SK-N-SH (cell line): Measurements from ENCODE around the gene SLC13A2. TPM values are rescaled to one million over a fixed set of nuclear protein-coding genes. Genes with fewer than 3 reads are reported as not detected.

ENCODE experiments used
- CTCF ChIA-PET: fragments of 300-600, 350-600 bp; formaldehyde crosslinking; extraction: SDS; loops from one replicate; lab custom pipeline; 2021; lab: Yijun Ruan, JAX
- POLR2A ChIA-PET: fragments of 350-600 bp; sonication (Branson Sonifier 250); formaldehyde crosslinking; extraction: SDS; loops from one replicate; lab custom pipeline; 2020; ENCODE audit warnings: antibody characterized with exemption, inconsistent platforms; lab: Yijun Ruan, JAX
- DNase-seq: peaks from one replicate; pipeline ENCODE4 v3.0.0; 2012
- H2AFZ ChIP-seq: fragments of 200-600 bp; sonication (generic); 2 replicates; pipeline ENCODE4 v1.8.1; 2016; ENCODE audit warnings: antibody characterized with exemption, mild to moderate bottlenecking, low read depth
- H3F3A ChIP-seq: fragments of 200-600 bp; sonication (generic); replicated peaks from 2 replicates; pipeline ENCODE3; 2016; ENCODE audit warnings: antibody characterized with exemption, mild to moderate bottlenecking; ENCODE audit not compliant: insufficient read depth
- H3K27ac ChIP-seq, 2 experiments: fragments of 200-500 bp in 1 of 2; fragments of 200-600 bp in 1 of 2; sonication (Bioruptor generic) in 1 of 2; sonication (generic), shearing (Covaris generic) in 1 of 2; 2 replicates each; pipeline versions ENCODE4 v1.5.1 to v1.6.1; 2014 to 2016; ENCODE audit warnings: low read depth in 2 of 2, inconsistent platforms in 1 of 2, low read length in 1 of 2, mild to moderate bottlenecking in 1 of 2, mixed read lengths in 1 of 2
- H3K27me3 ChIP-seq: fragments of 200-600 bp; sonication (generic), shearing (Covaris generic); 2 replicates; pipeline ENCODE4 v1.6.1; 2016; ENCODE audit warnings: mixed run types; ENCODE audit not compliant: insufficient read depth
- H3K36me3 ChIP-seq, 2 experiments: fragments of 200-500 bp in 1 of 2; fragments of 200-600 bp in 1 of 2; sonication (Bioruptor generic) in 1 of 2; sonication (generic) in 1 of 2; replicated peaks in 1 of 2; 2 replicates each; pipeline versions ENCODE3 to v1.5.1; 2014 to 2016; ENCODE audit warnings: low read length in 1 of 2, mild to moderate bottlenecking in 1 of 2; ENCODE audit not compliant: insufficient read depth in 2 of 2, control insufficient read depth in 1 of 2
- H3K4me1 ChIP-seq, 2 experiments: fragments of 200-500 bp in 1 of 2; fragments of 200-600 bp in 1 of 2; sonication (Bioruptor generic) in 1 of 2; sonication (generic), shearing (Covaris generic) in 1 of 2; 2 replicates each; pipeline versions ENCODE4 v1.5.1 to v1.6.1; 2014 to 2016; ENCODE audit warnings: low read depth in 1 of 2, low read length in 1 of 2, mixed run types in 1 of 2; ENCODE audit not compliant: insufficient read depth in 2 of 2, control insufficient read depth in 1 of 2
- H3K4me2 ChIP-seq: fragments of 200-600 bp; sonication (generic), shearing (Covaris generic); 2 replicates; pipeline ENCODE4 v1.6.1; 2017; ENCODE audit warnings: mixed run types
- H3K4me3 ChIP-seq, 2 experiments: fragments of 200-500 bp in 1 of 2; fragments of 200-600 bp in 1 of 2; sonication (Bioruptor generic) in 1 of 2; sonication (generic), shearing (Covaris generic) in 1 of 2; 2 replicates each; pipeline versions ENCODE4 v1.5.1 to v1.8.1; 2014 to 2016; ENCODE audit warnings: low read depth in 2 of 2, inconsistent platforms in 1 of 2, low read length in 1 of 2, mild to moderate bottlenecking in 1 of 2, mixed read lengths in 1 of 2, moderate library complexity in 1 of 2
- H3K79me2 ChIP-seq: fragments of 200-600 bp; sonication (generic); 2 replicates; pipeline ENCODE4 v1.8.1; 2017; ENCODE audit warnings: mild to moderate bottlenecking; ENCODE audit not compliant: insufficient read depth
- H3K9ac ChIP-seq: fragments of 200-600 bp; sonication (generic); 2 replicates; pipeline ENCODE4 v1.6.1; 2017; ENCODE audit warnings: mixed run types
- H3K9me2 ChIP-seq: fragments of 200-600 bp; sonication (generic); 2 replicates; pipeline ENCODE4 v1.6.1; 2017; ENCODE audit warnings: mixed run types
- H3K9me3 ChIP-seq: fragments of 200-600 bp; sonication (generic); 2 replicates; pipeline ENCODE4 v1.6.1; 2017; ENCODE audit warnings: mixed run types, mild to moderate bottlenecking, moderate library complexity
- H4K20me1 ChIP-seq: fragments of 200-600 bp; sonication (generic); 2 replicates; pipeline ENCODE4 v1.6.1; 2017; ENCODE audit warnings: mild to moderate bottlenecking, mixed run types; ENCODE audit not compliant: insufficient read depth
- ELF1 ChIP-seq: IDR thresholded peaks from 2 replicates; pipeline ENCODE4 v1.4.0; 2012
- EZH2phosphoT487 ChIP-seq: fragments of 200-600 bp; sonication (generic); IDR thresholded peaks from 2 replicates; pipeline ENCODE4 v1.6.1; 2017; ENCODE audit warnings: low read depth, mixed run types, mild to moderate bottlenecking, antibody characterized with exemption, moderate library complexity, borderline replicate concordance
- FOXJ3 ChIP-seq: sonication (generic); formaldehyde crosslinking; IDR thresholded peaks from 2 replicates; pipeline ENCODE4 v1.5.1; 2020; ENCODE audit warnings: mild to moderate bottlenecking, missing genetic modification reagents
- GATA2 ChIP-seq: sonication (generic); formaldehyde crosslinking; IDR thresholded peaks from 2 replicates; pipeline ENCODE4 v1.5.0; 2020; ENCODE audit warnings: mild to moderate bottlenecking, missing genetic modification reagents
- NRF1 ChIP-seq: IDR thresholded peaks from 2 replicates; pipeline ENCODE4 v1.6.1; 2012; ENCODE audit warnings: low read depth, mild to moderate bottlenecking, low read length
- POLR2AphosphoS5 ChIP-seq: IDR thresholded peaks from 2 replicates; pipeline ENCODE4 v1.6.1; 2012; ENCODE audit warnings: low read depth, low read length
- RCOR1 ChIP-seq: fragments of 150-350 bp; IDR thresholded peaks from 2 replicates; pipeline ENCODE4 v1.6.1; 2017; ENCODE audit warnings: antibody characterized with exemption, low read length
- RXRA ChIP-seq: IDR thresholded peaks from 2 replicates; pipeline ENCODE4 v1.4.0; 2012; ENCODE audit warnings: low read depth, mild to moderate bottlenecking, borderline replicate concordance
- SIN3A ChIP-seq: IDR thresholded peaks from 2 replicates; pipeline ENCODE4 v1.6.1; 2012; ENCODE audit warnings: low read depth, mild to moderate bottlenecking, low read length, moderate library complexity, borderline replicate concordance
- TCF12 ChIP-seq: IDR thresholded peaks from 2 replicates; pipeline ENCODE4 v1.4.0; 2012
- YY1 ChIP-seq: IDR thresholded peaks from 2 replicates; pipeline ENCODE4 v1.4.0; 2012; ENCODE audit warnings: low read depth, mild to moderate bottlenecking
- WGBS: methylation state at CpG from one replicate; pipeline ENCODE4 v1.1.6; 2017; ENCODE audit warnings: low lambda C conversion rate; 5-methylcytosine and 5-hydroxymethylcytosine counted together
- polyA plus RNA-seq, 3 experiments: library from polyadenylated mRNA; depleted of rRNA; stranded (reverse); fragments of >200 nt; gene quantifications; 2 replicates each; pipeline ENCODE4 v1.2.3, GENCODE V29; 2012
- TF ChIP-seq, protein P1 (sequence below): IDR thresholded peaks from 2 replicates; pipeline ENCODE4 v1.4.0; 2012; ENCODE audit warnings: low read depth
- TF ChIP-seq, protein P2 (sequence below): IDR thresholded peaks from 2 replicates; pipeline ENCODE4 v1.4.0; 2012; ENCODE audit warnings: low read depth, borderline replicate concordance
- TF ChIP-seq, protein P3 (sequence below): fragments of 150-350 bp; IDR thresholded peaks from 2 replicates; pipeline ENCODE4 v1.6.1; 2017; ENCODE audit warnings: antibody characterized with exemption, low read length, low read depth, borderline replicate concordance
- TF ChIP-seq, protein P4 (sequence below): fragments of 200-600 bp; sonication (generic); IDR thresholded peaks from 2 replicates; pipeline ENCODE4 v1.6.1; 2017; ENCODE audit warnings: antibody characterized with exemption, mild to moderate bottlenecking, moderate library complexity

The SLC13A2 gene
- polyA plus RNA-seq, 1 of the 3 experiments (the other 2 are of a cell fraction), result not detected

DNA sequence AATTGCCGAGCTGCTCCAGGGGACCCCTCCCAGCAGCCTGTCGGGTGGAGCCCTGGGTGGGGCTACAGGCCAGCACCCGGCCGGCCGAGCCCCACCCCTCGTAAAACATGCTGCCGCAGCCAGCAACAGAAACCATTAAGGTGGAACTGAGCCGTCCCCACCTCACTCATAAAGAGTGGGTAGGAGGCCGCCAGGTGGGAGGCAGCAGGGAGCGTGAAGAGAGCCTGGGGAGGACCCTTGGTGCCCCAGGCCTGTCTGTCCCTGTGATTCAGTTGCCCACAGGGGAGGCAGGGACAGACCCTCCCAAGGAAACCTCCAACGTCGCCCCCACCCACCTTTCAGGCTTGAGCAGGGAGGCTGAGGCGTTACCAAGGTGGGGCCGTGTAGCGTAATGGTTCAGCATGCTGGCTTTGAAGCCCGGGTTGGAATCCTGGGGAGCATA is 41.1 kb downstream of the SLC13A2 start:
- Histone ChIP-seq H3K9me2 (no peaks in the 10 kb centered on the region), H3K4me2 (no peak overlapping the region), H3K4me3 (no peak overlapping the region)
- TF ChIP-seq ELF1 (no peak), YY1 (no peak), FOXJ3 (CRISPR knock-in tag) (no peak), GATA2 (CRISPR knock-in tag) (no peak), SIN3A (no peak)
- TF ChIP-seq, protein P1, sequence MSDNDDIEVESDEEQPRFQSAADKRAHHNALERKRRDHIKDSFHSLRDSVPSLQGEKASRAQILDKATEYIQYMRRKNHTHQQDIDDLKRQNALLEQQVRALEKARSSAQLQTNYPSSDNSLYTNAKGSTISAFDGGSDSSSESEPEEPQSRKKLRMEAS, result no peak
- TF ChIP-seq, all 33 proteins: peak for 0
- no peaks in the 10 kb centered on the region for H4K20me1 ChIP-seq
- POLR2A ChIA-PET, result no interaction called here
- H3K27me3 ChIP-seq, result peaks cover 38% of the 10 kb centered on the region
- no peak overlapping the region for H3K27ac ChIP-seq
- H3K9me3 ChIP-seq, result no peaks in the 10 kb centered on the region
- no peaks in the 10 kb centered on the region for H3K4me1 ChIP-seq
- no peaks in the 10 kb centered on the region for H3K79me2 ChIP-seq
- no peak overlapping the region for H3K9ac ChIP-seq
- CTCF ChIA-PET, result interaction anchor here (1.2 kb wide), 1 partner anchor 26 kb away, joined by 6 read pairs; no protein-coding TSS in a partner anchor
- DNase-seq, result no peak
- no peaks in the 10 kb centered on the region for H3K36me3 ChIP-seq
- H2AFZ ChIP-seq, result no peak overlapping the region
- no peaks in the 10 kb centered on the region for H3F3A ChIP-seq
- WGBS, result 34% methylated on average over 7 of the region's 16 CpGs

DNA sequence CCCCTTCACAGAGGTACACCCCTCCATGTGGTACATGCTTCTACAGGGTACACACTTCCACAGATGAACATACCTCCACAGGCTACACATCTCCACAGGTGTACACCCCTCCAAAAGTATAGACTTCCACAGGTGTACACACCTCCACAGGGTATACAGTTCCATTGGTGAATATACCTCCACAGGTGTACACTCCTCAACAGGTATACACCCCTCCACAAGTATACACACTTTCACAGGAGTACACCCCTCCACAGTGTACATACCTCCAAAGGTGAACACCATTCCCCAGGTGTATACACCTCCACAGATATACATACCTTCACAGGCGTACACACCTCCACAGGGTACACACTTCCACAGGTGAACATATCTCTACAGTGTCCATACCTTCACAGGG is 42.1 kb downstream of the SLC13A2 start:
- Histone ChIP-seq H3K27ac (no peak overlapping the region), H3K4me1 (no peaks in the 10 kb centered on the region), H3K9me2 (no peaks in the 10 kb centered on the region), H3K9ac (no peak overlapping the region), H3K36me3 (no peaks in the 10 kb centered on the region), H2AFZ (no peak overlapping the region), H4K20me1 (no peaks in the 10 kb centered on the region), H3K79me2 (no peaks in the 10 kb centered on the region), H3K27me3 (peaks cover 38% of the 10 kb centered on the region), H3K4me3 (no peak overlapping the region), H3K9me3 (no peaks in the 10 kb centered on the region), H3F3A (no peaks in the 10 kb centered on the region), H3K4me2 (no peak overlapping the region)
- TF ChIP-seq POLR2AphosphoS5, result no peak
- no peak for TF ChIP-seq EZH2phosphoT487
- TF ChIP-seq, protein P2, sequence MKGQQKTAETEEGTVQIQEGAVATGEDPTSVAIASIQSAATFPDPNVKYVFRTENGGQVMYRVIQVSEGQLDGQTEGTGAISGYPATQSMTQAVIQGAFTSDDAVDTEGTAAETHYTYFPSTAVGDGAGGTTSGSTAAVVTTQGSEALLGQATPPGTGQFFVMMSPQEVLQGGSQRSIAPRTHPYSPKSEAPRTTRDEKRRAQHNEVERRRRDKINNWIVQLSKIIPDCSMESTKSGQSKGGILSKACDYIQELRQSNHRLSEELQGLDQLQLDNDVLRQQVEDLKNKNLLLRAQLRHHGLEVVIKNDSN, result no peak
- TF ChIP-seq NRF1, result no peak
- no peak for TF ChIP-seq FOXJ3 (CRISPR knock-in tag)
- no peak for TF ChIP-seq GATA2 (CRISPR knock-in tag)
- TF ChIP-seq, protein P1, result no peak
- ChIA-PET POLR2A (no interaction called here), CTCF (no interaction called here)
- DNase-seq, result no peak
- WGBS, result 40% methylated on average over 1 of the region's 1 CpG

DNA sequence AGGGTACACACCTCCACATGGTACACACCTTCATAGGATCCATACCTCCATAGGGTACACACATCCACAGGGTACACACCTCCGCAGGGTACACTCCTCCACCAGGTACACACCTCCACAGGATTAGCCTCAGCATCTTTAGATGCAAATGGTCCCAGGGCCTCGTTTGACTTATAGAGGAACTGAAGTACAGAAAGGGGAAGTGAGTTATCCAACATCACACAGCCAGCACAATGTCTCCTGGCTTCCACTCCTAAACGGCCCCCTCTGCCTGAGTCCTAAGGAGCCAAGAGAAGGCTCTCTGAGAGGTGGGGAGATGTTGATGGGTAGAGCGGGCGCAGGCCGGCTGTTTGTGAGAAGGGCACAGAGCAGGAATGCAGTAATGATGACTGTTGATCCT is 44.7 kb downstream of the SLC13A2 start:
- Histone ChIP-seq H3K9ac (no peak overlapping the region), H3K4me1 (no peaks in the 10 kb centered on the region), H3K36me3 (no peaks in the 10 kb centered on the region), H3K27ac (no peak overlapping the region), H4K20me1 (no peaks in the 10 kb centered on the region), H2AFZ (no peak overlapping the region)
- ChIA-PET CTCF (no interaction called here), POLR2A (no interaction called here)
- DNase-seq, result no peak
- TF ChIP-seq NRF1 (no peak), RCOR1 (no peak), TCF12 (no peak), RXRA (no peak)
- TF ChIP-seq, protein P1, result no peak
- TF ChIP-seq, protein P3, sequence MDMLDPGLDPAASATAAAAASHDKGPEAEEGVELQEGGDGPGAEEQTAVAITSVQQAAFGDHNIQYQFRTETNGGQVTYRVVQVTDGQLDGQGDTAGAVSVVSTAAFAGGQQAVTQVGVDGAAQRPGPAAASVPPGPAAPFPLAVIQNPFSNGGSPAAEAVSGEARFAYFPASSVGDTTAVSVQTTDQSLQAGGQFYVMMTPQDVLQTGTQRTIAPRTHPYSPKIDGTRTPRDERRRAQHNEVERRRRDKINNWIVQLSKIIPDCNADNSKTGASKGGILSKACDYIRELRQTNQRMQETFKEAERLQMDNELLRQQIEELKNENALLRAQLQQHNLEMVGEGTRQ, result no peak
- TF ChIP-seq, protein P4, sequence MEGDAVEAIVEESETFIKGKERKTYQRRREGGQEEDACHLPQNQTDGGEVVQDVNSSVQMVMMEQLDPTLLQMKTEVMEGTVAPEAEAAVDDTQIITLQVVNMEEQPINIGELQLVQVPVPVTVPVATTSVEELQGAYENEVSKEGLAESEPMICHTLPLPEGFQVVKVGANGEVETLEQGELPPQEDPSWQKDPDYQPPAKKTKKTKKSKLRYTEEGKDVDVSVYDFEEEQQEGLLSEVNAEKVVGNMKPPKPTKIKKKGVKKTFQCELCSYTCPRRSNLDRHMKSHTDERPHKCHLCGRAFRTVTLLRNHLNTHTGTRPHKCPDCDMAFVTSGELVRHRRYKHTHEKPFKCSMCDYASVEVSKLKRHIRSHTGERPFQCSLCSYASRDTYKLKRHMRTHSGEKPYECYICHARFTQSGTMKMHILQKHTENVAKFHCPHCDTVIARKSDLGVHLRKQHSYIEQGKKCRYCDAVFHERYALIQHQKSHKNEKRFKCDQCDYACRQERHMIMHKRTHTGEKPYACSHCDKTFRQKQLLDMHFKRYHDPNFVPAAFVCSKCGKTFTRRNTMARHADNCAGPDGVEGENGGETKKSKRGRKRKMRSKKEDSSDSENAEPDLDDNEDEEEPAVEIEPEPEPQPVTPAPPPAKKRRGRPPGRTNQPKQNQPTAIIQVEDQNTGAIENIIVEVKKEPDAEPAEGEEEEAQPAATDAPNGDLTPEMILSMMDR, result no peak
- TF ChIP-seq, all 33 proteins: peak for 0
- WGBS, result 48% methylated on average over 6 of the region's 6 CpGs
- Histone ChIP-seq H3K9me2 (no peaks in the 10 kb centered on the region), H3K4me3 (no peak overlapping the region), H3K9me3 (no peaks in the 10 kb centered on the region), H3F3A (no peaks in the 10 kb centered on the region), H3K4me2 (no peak overlapping the region), H3K79me2 (no peaks in the 10 kb centered on the region), H3K27me3 (peaks cover 18% of the 10 kb centered on the region)
